Measurements from ENCODE around the gene ADI1. TPM values are rescaled to one million over a fixed set of nuclear protein-coding genes. Genes with fewer than 3 reads are reported as not detected.

ADI1 gene
- total RNA-seq, 1 experiment from 2014 or later = 69.2 TPM

GRCh38 chr2:3543023-3543683, 23.8 kb upstream of the ADI1 start:
- Mint-ChIP-seq H3K4me1 (ENCODE audit: low read depth, unreplicated experiment) (no peaks in the 10 kb centered on the region), H3K36me3 (ENCODE audit: insufficient read depth, unreplicated experiment) (peaks cover 89% of the 10 kb centered on the region), H3K9me3 (ENCODE audit: unreplicated experiment) (no peaks in the 10 kb centered on the region), H3K27ac (ENCODE audit: unreplicated experiment) (no peak overlapping the region), H3K27me3 (ENCODE audit: insufficient read depth, unreplicated experiment) (no peaks in the 10 kb centered on the region), H3K4me3 (ENCODE audit: unreplicated experiment) (no peak overlapping the region)
- Histone ChIP-seq H3K9me3 (no peaks in the 10 kb centered on the region), H3K4me1 (no peaks in the 10 kb centered on the region), H3K27me3 (replicated peaks; ENCODE audit: control insufficient read depth, insufficient read depth, low read length) (no peaks in the 10 kb centered on the region), H3K4me3 (ENCODE audit: low read depth, low read length) (no peak overlapping the region), H3K36me3 (ENCODE audit: control insufficient read depth, insufficient read depth, low read length) (peaks cover 3% of the 10 kb centered on the region)
- ChIA-PET POLR2A (interaction anchor here (0.5 kb wide), 1 partner anchor 149 kb away, joined by 4 read pairs; no protein-coding TSS in a partner anchor), CTCF (no interaction called here)
- no peak for DNase-seq
- intact Hi-C loops (cut with micrococcal nuclease; ENCODE audit: unreplicated experiment) = no loop called here
- BruUV-seq (replicated peaks) = no TSS peak
- TF ChIP-seq CTCF (IDR thresholded peaks at IDR 0.05; ENCODE audit: insufficient read depth in 1 of 2, low read depth in 1 of 2, low read length in 1 of 2, severe bottlenecking in 1 of 2, unreplicated experiment in 1 of 2) = no peak

GRCh38 chr2:3542107-3542506, 22.8 kb upstream of the ADI1 start:
- Mint-ChIP-seq H3K9me3 (ENCODE audit: unreplicated experiment) (no peaks in the 10 kb centered on the region), H3K4me1 (ENCODE audit: low read depth, unreplicated experiment) (no peaks in the 10 kb centered on the region), H3K4me3 (ENCODE audit: unreplicated experiment) (no peak overlapping the region), H3K27me3 (ENCODE audit: insufficient read depth, unreplicated experiment) (no peaks in the 10 kb centered on the region), H3K27ac (ENCODE audit: unreplicated experiment) (no peak overlapping the region), H3K36me3 (ENCODE audit: insufficient read depth, unreplicated experiment) (peaks cover 80% of the 10 kb centered on the region)
- intact Hi-C loops (cut with micrococcal nuclease; ENCODE audit: unreplicated experiment) = no loop called here
- TF ChIP-seq CTCF (IDR thresholded peaks at IDR 0.05; ENCODE audit: insufficient read depth in 1 of 2, low read depth in 1 of 2, low read length in 1 of 2, severe bottlenecking in 1 of 2, unreplicated experiment in 1 of 2) = no peak
- Histone ChIP-seq H3K4me3 (ENCODE audit: low read depth, low read length) (no peak overlapping the region), H3K36me3 (ENCODE audit: control insufficient read depth, insufficient read depth, low read length) (peaks cover 2% of the 10 kb centered on the region), H3K9me3 (no peaks in the 10 kb centered on the region), H3K4me1 (peaks cover under 1% of the 10 kb centered on the region; the same call in 1 of the 2 replicates), H3K27me3 (replicated peaks; ENCODE audit: control insufficient read depth, insufficient read depth, low read length) (no peaks in the 10 kb centered on the region)
- no peak for DNase-seq
- CTCF ChIA-PET = no interaction called here
- POLR2A ChIA-PET = no interaction called here
- no TSS peak for BruUV-seq (replicated peaks)

- peaks cover 74% of the 10 kb centered on the region for H3K36me3 Mint-ChIP-seq (ENCODE audit: insufficient read depth, unreplicated experiment)
- POLR2A ChIA-PET = interaction anchor here (1.0 kb wide), 1 partner anchor 18 kb away, joined by 3 read pairs; the partner anchor contains the start of gene RNASEH1
- no peaks in the 10 kb centered on the region for H3K9me3 Mint-ChIP-seq (ENCODE audit: unreplicated experiment)
Measured at GRCh38 chr2:3539836-3540235, 20.5 kb upstream of the ADI1 start.

More at GRCh38 chr2:3539836-3540235, 20.5 kb upstream of the ADI1 start:
- CTCF ChIA-PET = no interaction called here
- DNase-seq = peak in 1 of 2 experiments; percentile 20
- Mint-ChIP-seq H3K4me1 (ENCODE audit: low read depth, unreplicated experiment) (peaks cover 7% of the 10 kb centered on the region), H3K27me3 (ENCODE audit: insufficient read depth, unreplicated experiment) (no peaks in the 10 kb centered on the region), H3K27ac (ENCODE audit: unreplicated experiment) (no peak overlapping the region), H3K4me3 (ENCODE audit: unreplicated experiment) (no peak overlapping the region)
- H3K27me3 ChIP-seq (replicated peaks; ENCODE audit: control insufficient read depth, insufficient read depth, low read length) = no peaks in the 10 kb centered on the region
- H3K4me1 ChIP-seq = peaks cover 7% of the 10 kb centered on the region; the same call in 1 of the 2 replicates
- no peaks in the 10 kb centered on the region for H3K9me3 ChIP-seq
- H3K36me3 ChIP-seq (ENCODE audit: control insufficient read depth, insufficient read depth, low read length) = no peaks in the 10 kb centered on the region; the same call in none of the 2 replicates
- no TSS peak for BruUV-seq (replicated peaks)
- TF ChIP-seq CTCF (IDR thresholded peaks at IDR 0.05; ENCODE audit: insufficient read depth in 1 of 2, low read depth in 1 of 2, low read length in 1 of 2, severe bottlenecking in 1 of 2, unreplicated experiment in 1 of 2) = no peak
- intact Hi-C loops (cut with micrococcal nuclease; ENCODE audit: unreplicated experiment) = loop anchor here (5.0 kb wide), 1 partner anchor 78 kb away; no protein-coding TSS in a partner anchor
- no peak overlapping the region for H3K4me3 ChIP-seq (ENCODE audit: low read depth, low read length)

Measured in Caco-2 (cell line).